ENCODE data around the gene CIRBP.

Gene CIRBP

GRCh38 chr19:1268226-1269064 is 687 bp upstream of the CIRBP start:
- Histone ChIP-seq H3K27ac (ENCODE audit: low read depth, low read length) (peak overlapping the region; percentile 91), H3K9me3 (ENCODE audit: control insufficient read depth in 5 of 5, low read length in 5 of 5) (no peaks in the 10 kb centered on the region), H3K4me3 (ENCODE audit: low read depth in 1 of 5, low read length in 5 of 5) (peak overlapping the region in 4 of 5 donors; percentile 4 to 79 (median 26)), H3K9ac (ENCODE audit: low read length in 5 of 5) (peak overlapping the region in 3 of 5 donors; percentile 43 to 59 (median 53)), H3K4me1 (ENCODE audit: control insufficient read depth in 5 of 5, insufficient read depth in 5 of 5, low read length in 5 of 5) (peaks cover 25 to 81% (median 74%) of the 10 kb centered on the region in 5 donors), H3K27me3 (ENCODE audit: control insufficient read depth in 5 of 5, insufficient read depth in 4 of 5, low read length in 5 of 5) (no peaks in the 10 kb centered on the region), H3K36me3 (ENCODE audit: control insufficient read depth in 5 of 5, insufficient read depth in 5 of 5, low read length in 5 of 5) (peaks cover 0 to 29% (median 28%) of the 10 kb centered on the region in 5 donors)

GRCh38 chr19:1269478-1270212 is 513 bp downstream of the CIRBP start:
- H3K9me3 ChIP-seq (ENCODE audit: control insufficient read depth in 5 of 5, low read length in 5 of 5): no peaks in the 10 kb centered on the region
- H3K9ac ChIP-seq (ENCODE audit: low read length in 5 of 5): peak overlapping the region; percentile 73 to 95 (median 85)
- no peaks in the 10 kb centered on the region for H3K27me3 ChIP-seq (ENCODE audit: control insufficient read depth in 5 of 5, insufficient read depth in 4 of 5, low read length in 5 of 5)
- peaks cover 0 to 41% (median 40%) of the 10 kb centered on the region in 5 donors for H3K36me3 ChIP-seq (ENCODE audit: control insufficient read depth in 5 of 5, insufficient read depth in 5 of 5, low read length in 5 of 5)
- peaks cover 25 to 93% (median 86%) of the 10 kb centered on the region in 5 donors for H3K4me1 ChIP-seq (ENCODE audit: control insufficient read depth in 5 of 5, insufficient read depth in 5 of 5, low read length in 5 of 5)
- peak overlapping the region; percentile 91 for H3K27ac ChIP-seq (ENCODE audit: low read depth, low read length)
- peak overlapping the region; percentile 77 to 95 (median 81) for H3K4me3 ChIP-seq (ENCODE audit: low read depth in 1 of 5, low read length in 5 of 5)

- H3K4me3 ChIP-seq (ENCODE audit: low read depth in 1 of 5, low read length in 5 of 5): peak overlapping the region; percentile 77 to 95 (median 81)
- H3K27me3 ChIP-seq (ENCODE audit: control insufficient read depth in 5 of 5, insufficient read depth in 4 of 5, low read length in 5 of 5): no peaks in the 10 kb centered on the region
- peaks cover 0 to 46% (median 41%) of the 10 kb centered on the region in 5 donors for H3K36me3 ChIP-seq (ENCODE audit: control insufficient read depth in 5 of 5, insufficient read depth in 5 of 5, low read length in 5 of 5)
- peak overlapping the region; percentile 91 for H3K27ac ChIP-seq (ENCODE audit: low read depth, low read length)
- peak overlapping the region; percentile 73 to 95 (median 85) for H3K9ac ChIP-seq (ENCODE audit: low read length in 5 of 5)
- H3K9me3 ChIP-seq (ENCODE audit: control insufficient read depth in 5 of 5, low read length in 5 of 5): no peaks in the 10 kb centered on the region
- H3K4me1 ChIP-seq (ENCODE audit: control insufficient read depth in 5 of 5, insufficient read depth in 5 of 5, low read length in 5 of 5): peaks cover 22 to 93% (median 86%) of the 10 kb centered on the region in 5 donors
Observed at GRCh38 chr19:1270213-1270853, 1.2 kb downstream of the CIRBP start.

GRCh38 chr19:1270854-1271527 is 1.9 kb downstream of the CIRBP start:
- Histone ChIP-seq H3K9ac (ENCODE audit: low read length in 5 of 5) (peak overlapping the region; percentile 73 to 95 (median 85)), H3K36me3 (ENCODE audit: control insufficient read depth in 5 of 5, insufficient read depth in 5 of 5, low read length in 5 of 5) (peaks cover 0 to 46% (median 41%) of the 10 kb centered on the region in 5 donors), H3K4me1 (ENCODE audit: control insufficient read depth in 5 of 5, insufficient read depth in 5 of 5, low read length in 5 of 5) (peaks cover 18 to 89% (median 82%) of the 10 kb centered on the region in 5 donors), H3K4me3 (ENCODE audit: low read depth in 1 of 5, low read length in 5 of 5) (peak overlapping the region; percentile 59 to 95 (median 79)), H3K27ac (ENCODE audit: low read depth, low read length) (peak overlapping the region; percentile 91), H3K9me3 (ENCODE audit: control insufficient read depth in 5 of 5, low read length in 5 of 5) (no peaks in the 10 kb centered on the region), H3K27me3 (ENCODE audit: control insufficient read depth in 5 of 5, insufficient read depth in 4 of 5, low read length in 5 of 5) (no peaks in the 10 kb centered on the region)

GRCh38 chr19:1271528-1272422 is 2.6 kb downstream of the CIRBP start:
- H3K9me3 ChIP-seq (ENCODE audit: control insufficient read depth in 5 of 5, low read length in 5 of 5): no peaks in the 10 kb centered on the region
- peak overlapping the region in 4 of 5 donors; percentile 59 to 81 (median 78) for H3K4me3 ChIP-seq (ENCODE audit: low read depth in 1 of 5, low read length in 5 of 5)
- peak overlapping the region in 3 of 5 donors; percentile 76 to 95 (median 85) for H3K9ac ChIP-seq (ENCODE audit: low read length in 5 of 5)
- peaks cover 19 to 89% (median 85%) of the 10 kb centered on the region in 5 donors for H3K4me1 ChIP-seq (ENCODE audit: control insufficient read depth in 5 of 5, insufficient read depth in 5 of 5, low read length in 5 of 5)
- peak overlapping the region; percentile 91 for H3K27ac ChIP-seq (ENCODE audit: low read depth, low read length)
- peaks cover 0 to 46% (median 41%) of the 10 kb centered on the region in 5 donors for H3K36me3 ChIP-seq (ENCODE audit: control insufficient read depth in 5 of 5, insufficient read depth in 5 of 5, low read length in 5 of 5)
- no peaks in the 10 kb centered on the region for H3K27me3 ChIP-seq (ENCODE audit: control insufficient read depth in 5 of 5, insufficient read depth in 4 of 5, low read length in 5 of 5)

GRCh38 chr19:1272423-1273262 is 3.5 kb downstream of the CIRBP start:
- Histone ChIP-seq H3K9me3 (ENCODE audit: control insufficient read depth in 5 of 5, low read length in 5 of 5) (no peaks in the 10 kb centered on the region), H3K4me1 (ENCODE audit: control insufficient read depth in 5 of 5, insufficient read depth in 5 of 5, low read length in 5 of 5) (peaks cover 19 to 82% (median 80%) of the 10 kb centered on the region in 5 donors), H3K27ac (ENCODE audit: low read depth, low read length) (peak overlapping the region; percentile 91), H3K4me3 (ENCODE audit: low read depth in 1 of 5, low read length in 5 of 5) (no peak overlapping the region), H3K27me3 (ENCODE audit: control insufficient read depth in 5 of 5, insufficient read depth in 4 of 5, low read length in 5 of 5) (no peaks in the 10 kb centered on the region), H3K36me3 (ENCODE audit: control insufficient read depth in 5 of 5, insufficient read depth in 5 of 5, low read length in 5 of 5) (peaks cover 0 to 46% (median 41%) of the 10 kb centered on the region in 5 donors), H3K9ac (ENCODE audit: low read length in 5 of 5) (peak overlapping the region in 1 of 5 donors; percentile 1)

- Histone ChIP-seq H3K27ac (ENCODE audit: low read depth, low read length) (peak overlapping the region; percentile 91), H3K36me3 (ENCODE audit: control insufficient read depth in 5 of 5, insufficient read depth in 5 of 5, low read length in 5 of 5) (peaks cover 0 to 49% (median 41%) of the 10 kb centered on the region in 5 donors), H3K9me3 (ENCODE audit: control insufficient read depth in 5 of 5, low read length in 5 of 5) (no peaks in the 10 kb centered on the region), H3K4me3 (ENCODE audit: low read depth in 1 of 5, low read length in 5 of 5) (peak overlapping the region in 1 of 5 donors; percentile 1), H3K27me3 (ENCODE audit: control insufficient read depth in 5 of 5, insufficient read depth in 4 of 5, low read length in 5 of 5) (no peaks in the 10 kb centered on the region), H3K9ac (ENCODE audit: low read length in 5 of 5) (no peak overlapping the region), H3K4me1 (ENCODE audit: control insufficient read depth in 5 of 5, insufficient read depth in 5 of 5, low read length in 5 of 5) (peaks cover 18 to 74% (median 72%) of the 10 kb centered on the region in 5 donors)
Observed at GRCh38 chr19:1273263-1274041, 4.3 kb downstream of the CIRBP start.
